ENCODE data around the gene LGMN. TPM values are rescaled to one million over a fixed set of nuclear protein-coding genes. Genes with fewer than 3 reads are reported as not detected.

The LGMN gene
- total and polyA plus RNA-seq, 2 experiments from 2014 or later: 130 to 169 TPM

- Histone ChIP-seq H2AFZ (no peak overlapping the region), H4K20me1 (ENCODE audit: insufficient read depth, poor library complexity, severe bottlenecking) (no peaks in the 10 kb centered on the region), H3K4me2 (no peak overlapping the region), H3K4me1 (ENCODE audit: insufficient read depth) (no peaks in the 10 kb centered on the region), H3K27ac (no peak overlapping the region), H3K4me3 (no peak overlapping the region), H3K9me2 (replicated peaks; ENCODE audit: insufficient read depth) (no peaks in the 10 kb centered on the region), H3K9me3 (ENCODE audit: low read depth) (no peaks in the 10 kb centered on the region), H3K79me2 (no peaks in the 10 kb centered on the region), H3K27me3 (no peaks in the 10 kb centered on the region), H3K36me3 (replicated peaks; ENCODE audit: insufficient read depth, low read depth) (no peaks in the 10 kb centered on the region)
- no peak for DNase-seq (ENCODE audit: low spot score)
- WGBS (ENCODE audit: low lambda C conversion rate, missing lambda C conversion rate): 85% methylated on average over 2 of the region's 2 CpGs
- no peak for TF ChIP-seq EZH2phosphoT487 (IDR thresholded peaks at IDR 0.05; ENCODE audit: low read depth, severe bottlenecking, unreplicated experiment)
- no peak for TF ChIP-seq EZH2 (IDR thresholded peaks at IDR 0.05; ENCODE audit: borderline replicate concordance)
- no peak for TF ChIP-seq CTCF (IDR thresholded peaks at IDR 0.05; ENCODE audit: poor library complexity)
These were observed 55.6 kb downstream of the LGMN start for GRCh38 chr14:92692822-92693226.

- Histone ChIP-seq H4K20me1 (ENCODE audit: insufficient read depth, poor library complexity, severe bottlenecking) (no peaks in the 10 kb centered on the region), H3K27ac (no peak overlapping the region), H3K36me3 (replicated peaks; ENCODE audit: insufficient read depth, low read depth) (no peaks in the 10 kb centered on the region), H3K9me2 (replicated peaks; ENCODE audit: insufficient read depth) (no peaks in the 10 kb centered on the region), H3K79me2 (no peaks in the 10 kb centered on the region), H3K4me3 (no peak overlapping the region), H3K27me3 (peaks cover 3% of the 10 kb centered on the region), H3K4me1 (ENCODE audit: insufficient read depth) (peaks cover 8% of the 10 kb centered on the region), H3K9me3 (ENCODE audit: low read depth) (no peaks in the 10 kb centered on the region), H2AFZ (no peak overlapping the region), H3K4me2 (no peak overlapping the region)
- 83% methylated on average over 13 of the region's 13 CpGs for WGBS (ENCODE audit: low lambda C conversion rate, missing lambda C conversion rate)
- no peak for TF ChIP-seq EZH2 (IDR thresholded peaks at IDR 0.05; ENCODE audit: borderline replicate concordance)
- peak; percentile 58 for TF ChIP-seq CTCF (IDR thresholded peaks at IDR 0.05; ENCODE audit: poor library complexity)
- TF ChIP-seq EZH2phosphoT487 (IDR thresholded peaks at IDR 0.05; ENCODE audit: low read depth, severe bottlenecking, unreplicated experiment): no peak
- DNase-seq (ENCODE audit: low spot score): peak; percentile 77
These were observed 58.0 kb downstream of the LGMN start for GRCh38 chr14:92690171-92691011.

- H2AFZ ChIP-seq: no peak overlapping the region
- DNase-seq (ENCODE audit: low spot score): no peak
- H3K9me2 ChIP-seq (replicated peaks; ENCODE audit: insufficient read depth): no peaks in the 10 kb centered on the region
- H3K79me2 ChIP-seq: no peaks in the 10 kb centered on the region
- no peak overlapping the region for H3K27ac ChIP-seq
- 90% methylated on average over 29 of the region's 30 CpGs for WGBS (ENCODE audit: low lambda C conversion rate, missing lambda C conversion rate)
- no peaks in the 10 kb centered on the region for H3K9me3 ChIP-seq (ENCODE audit: low read depth)
- H3K36me3 ChIP-seq (replicated peaks; ENCODE audit: insufficient read depth, low read depth): no peaks in the 10 kb centered on the region
- H3K27me3 ChIP-seq: peaks cover 3% of the 10 kb centered on the region
- TF ChIP-seq CTCF (IDR thresholded peaks at IDR 0.05; ENCODE audit: poor library complexity): no peak
- TF ChIP-seq EZH2 (IDR thresholded peaks at IDR 0.05; ENCODE audit: borderline replicate concordance): no peak
- no peak for TF ChIP-seq EZH2phosphoT487 (IDR thresholded peaks at IDR 0.05; ENCODE audit: low read depth, severe bottlenecking, unreplicated experiment)
- no peaks in the 10 kb centered on the region for H4K20me1 ChIP-seq (ENCODE audit: insufficient read depth, poor library complexity, severe bottlenecking)
- H3K4me1 ChIP-seq (ENCODE audit: insufficient read depth): peaks cover 8% of the 10 kb centered on the region
- H3K4me3 ChIP-seq: no peak overlapping the region
- peak overlapping the region; percentile 98 for H3K4me2 ChIP-seq
These were observed 59.7 kb downstream of the LGMN start for GRCh38 chr14:92688434-92689375.

Data from hepatocyte (in vitro differentiated cells).